DOHH2 (cell line): ENCODE data around the gene YDJC.

Experiments used
- EZH2phosphoT487 ChIP-seq: fragments of 200-600 bp; sonication (generic); IDR thresholded peaks from 2 replicates; pipeline ENCODE4 v1.6.1; 2017; ENCODE audit warnings: borderline replicate concordance, mild to moderate bottlenecking, antibody characterized with exemption, low read length, moderate library complexity, mixed read lengths
- TF ChIP-seq, protein P1 (sequence below): fragments of 200-600 bp; sonication (generic); IDR thresholded peaks from one replicate; pipeline ENCODE4 v1.5.1; 2014; ENCODE audit warnings: antibody characterized with exemption, mild to moderate bottlenecking, low read depth, low read length; ENCODE audit not compliant: poor library complexity, severe bottlenecking

DNA sequence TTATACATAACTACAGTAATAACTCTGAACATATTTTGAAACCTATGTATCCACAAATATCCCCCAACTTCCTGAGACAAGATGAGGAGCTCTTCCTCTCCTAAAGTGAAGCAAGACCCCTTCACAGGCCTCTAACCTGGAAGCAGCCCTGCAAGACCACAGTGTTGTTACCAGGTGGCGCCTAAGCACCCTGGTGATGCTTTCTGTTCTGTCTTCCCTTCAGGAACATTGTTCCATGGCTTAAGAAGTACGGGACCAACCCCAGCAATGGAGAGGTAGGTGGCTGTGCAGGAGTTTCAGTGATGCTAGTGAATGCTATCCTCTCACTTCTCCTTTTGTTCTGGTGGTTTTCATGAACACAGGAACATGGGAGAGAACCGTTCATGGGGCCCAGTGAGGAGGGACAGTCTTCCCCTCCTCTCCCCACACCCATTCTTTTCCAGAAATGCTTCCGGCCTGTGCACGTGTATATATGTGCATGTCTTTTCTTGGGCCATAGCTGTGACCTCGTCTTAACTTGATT lies 42.3 kb upstream of the YDJC start:
- TF ChIP-seq, protein P1, sequence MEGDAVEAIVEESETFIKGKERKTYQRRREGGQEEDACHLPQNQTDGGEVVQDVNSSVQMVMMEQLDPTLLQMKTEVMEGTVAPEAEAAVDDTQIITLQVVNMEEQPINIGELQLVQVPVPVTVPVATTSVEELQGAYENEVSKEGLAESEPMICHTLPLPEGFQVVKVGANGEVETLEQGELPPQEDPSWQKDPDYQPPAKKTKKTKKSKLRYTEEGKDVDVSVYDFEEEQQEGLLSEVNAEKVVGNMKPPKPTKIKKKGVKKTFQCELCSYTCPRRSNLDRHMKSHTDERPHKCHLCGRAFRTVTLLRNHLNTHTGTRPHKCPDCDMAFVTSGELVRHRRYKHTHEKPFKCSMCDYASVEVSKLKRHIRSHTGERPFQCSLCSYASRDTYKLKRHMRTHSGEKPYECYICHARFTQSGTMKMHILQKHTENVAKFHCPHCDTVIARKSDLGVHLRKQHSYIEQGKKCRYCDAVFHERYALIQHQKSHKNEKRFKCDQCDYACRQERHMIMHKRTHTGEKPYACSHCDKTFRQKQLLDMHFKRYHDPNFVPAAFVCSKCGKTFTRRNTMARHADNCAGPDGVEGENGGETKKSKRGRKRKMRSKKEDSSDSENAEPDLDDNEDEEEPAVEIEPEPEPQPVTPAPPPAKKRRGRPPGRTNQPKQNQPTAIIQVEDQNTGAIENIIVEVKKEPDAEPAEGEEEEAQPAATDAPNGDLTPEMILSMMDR = peak; percentile 26
- no peak for TF ChIP-seq EZH2phosphoT487
